ENCODE results near the gene TREML1.

- TF ChIP-seq CTCF (IDR thresholded peaks at IDR 0.05) (no peak), POLR2A (IDR thresholded peaks at IDR 0.05) (no peak)
Observed at GRCh38 chr6:41160933-41161332, 6.8 kb upstream of the TREML1 start.

All from uterus (tissue), 2 donors.